Hematopoietic multipotent progenitor cell treated with erythropoietin and hydrocortisone succinate and interleukin-3 and kit ligand, for 15 days (in vitro differentiated cells): Measurements from ENCODE around the gene NRN1L.
A peak's percentile ranks its signal among the peaks of the same experiment; 100 is the strongest.
"Not testable (repeated sequence)": the region's sequence is repeated elsewhere in the genome, so short reads cannot be mapped to it uniquely, and the experiment has no call there.

ENCODE experiments used
- DNase-seq: peaks from one replicate; pipeline ENCODE4 v3.0.0-alpha.2; 2015; ENCODE audit warnings: low spot score

The NRN1L gene

GRCh38 chr16:67884684-67885083 is at the start of gene NRN1L:
NRN1L (plus strand) TSS chr16:67884885; CDS start chr16:67884904, 19 bp downstream.
- DNase-seq: no peak

- DNase-seq: not testable (repeated sequence)
Measured at GRCh38 chr16:67837190-67837589, 47.5 kb upstream of the NRN1L start.

GRCh38 chr16:67837811-67838210 is 46.9 kb upstream of the NRN1L start:
- no peak for DNase-seq

GRCh38 chr16:67841198-67841815 is 43.4 kb upstream of the NRN1L start:
- no peak for DNase-seq

GRCh38 chr16:67841816-67842508 is 42.7 kb upstream of the NRN1L start, which contains the start of gene THAP11:
THAP11 (plus strand) TSS chr16:67842320; CDS start chr16:67842555, 235 bp downstream.
- peak; percentile 98 for DNase-seq

GRCh38 chr16:67842509-67843342 is 42.0 kb upstream of the NRN1L start:
- DNase-seq: peak; percentile 36

- DNase-seq: no peak
Measured at GRCh38 chr16:67843343-67843765, 41.3 kb upstream of the NRN1L start.

GRCh38 chr16:67844497-67844896 is 40.2 kb upstream of the NRN1L start:
- DNase-seq: no peak

GRCh38 chr16:67845291-67846062 is 39.2 kb upstream of the NRN1L start:
- DNase-seq: no peak

GRCh38 chr16:67846063-67846319 is 38.7 kb upstream of the NRN1L start:
- DNase-seq: no peak

- peak; percentile 94 for DNase-seq
Measured at GRCh38 chr16:67846320-67847063, 38.2 kb upstream of the NRN1L start, which contains the start of gene NUTF2. NUTF2 (plus strand) TSS chr16:67846933; CDS start chr16:67865131, 18,198 bp downstream.

GRCh38 chr16:67847064-67847861 is 37.4 kb upstream of the NRN1L start, which contains the start of gene CENPT:
CENPT (minus strand) TSS chr16:67847693; CDS start chr16:67833859, 13,834 bp downstream.
- peak; percentile 82 for DNase-seq

- no peak for DNase-seq
Measured at GRCh38 chr16:67848118-67848517, 36.6 kb upstream of the NRN1L start.

- no peak for DNase-seq
Measured at GRCh38 chr16:67853670-67854069, 31.0 kb upstream of the NRN1L start.

GRCh38 chr16:67855789-67856188 is 28.9 kb upstream of the NRN1L start:
- no peak for DNase-seq

GRCh38 chr16:67856927-67857546 is 27.6 kb upstream of the NRN1L start:
- no peak for DNase-seq

GRCh38 chr16:67857547-67858233 is 27.0 kb upstream of the NRN1L start:
- DNase-seq: no peak

GRCh38 chr16:67858500-67858899 is 26.2 kb upstream of the NRN1L start:
- no peak for DNase-seq
